LNCAP (cell line): ENCODE measurements around the gene TCL1B.

Experiments used
- TF ChIP-seq, protein P1 (sequence below): fragments of 450-650 bp; IDR thresholded peaks from 2 replicates; pipeline ENCODE4 v1.5.1; 2017; ENCODE audit warnings: mild to moderate bottlenecking

TCL1B gene

DNA sequence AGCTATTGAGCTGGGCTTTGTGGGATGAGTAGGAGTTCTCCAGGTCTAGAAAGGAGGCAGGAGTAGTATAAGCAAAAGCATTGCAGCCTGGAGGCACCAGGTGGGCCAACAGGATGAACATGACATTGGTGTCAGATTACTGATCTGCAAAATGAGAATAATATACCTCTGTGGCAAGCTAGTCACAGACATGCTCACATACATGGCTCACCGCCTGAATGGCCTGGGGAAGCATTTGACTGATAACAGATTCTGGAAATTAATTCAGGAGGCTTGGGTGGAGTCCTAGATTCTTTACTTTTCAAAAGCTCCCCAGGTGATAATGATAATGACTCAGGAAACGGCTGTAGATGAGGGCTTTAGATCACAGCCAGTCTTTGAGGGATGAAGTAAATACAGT is 709 bp downstream of the TCL1B start:
- TF ChIP-seq, protein P1, sequence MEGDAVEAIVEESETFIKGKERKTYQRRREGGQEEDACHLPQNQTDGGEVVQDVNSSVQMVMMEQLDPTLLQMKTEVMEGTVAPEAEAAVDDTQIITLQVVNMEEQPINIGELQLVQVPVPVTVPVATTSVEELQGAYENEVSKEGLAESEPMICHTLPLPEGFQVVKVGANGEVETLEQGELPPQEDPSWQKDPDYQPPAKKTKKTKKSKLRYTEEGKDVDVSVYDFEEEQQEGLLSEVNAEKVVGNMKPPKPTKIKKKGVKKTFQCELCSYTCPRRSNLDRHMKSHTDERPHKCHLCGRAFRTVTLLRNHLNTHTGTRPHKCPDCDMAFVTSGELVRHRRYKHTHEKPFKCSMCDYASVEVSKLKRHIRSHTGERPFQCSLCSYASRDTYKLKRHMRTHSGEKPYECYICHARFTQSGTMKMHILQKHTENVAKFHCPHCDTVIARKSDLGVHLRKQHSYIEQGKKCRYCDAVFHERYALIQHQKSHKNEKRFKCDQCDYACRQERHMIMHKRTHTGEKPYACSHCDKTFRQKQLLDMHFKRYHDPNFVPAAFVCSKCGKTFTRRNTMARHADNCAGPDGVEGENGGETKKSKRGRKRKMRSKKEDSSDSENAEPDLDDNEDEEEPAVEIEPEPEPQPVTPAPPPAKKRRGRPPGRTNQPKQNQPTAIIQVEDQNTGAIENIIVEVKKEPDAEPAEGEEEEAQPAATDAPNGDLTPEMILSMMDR, result no peak

DNA sequence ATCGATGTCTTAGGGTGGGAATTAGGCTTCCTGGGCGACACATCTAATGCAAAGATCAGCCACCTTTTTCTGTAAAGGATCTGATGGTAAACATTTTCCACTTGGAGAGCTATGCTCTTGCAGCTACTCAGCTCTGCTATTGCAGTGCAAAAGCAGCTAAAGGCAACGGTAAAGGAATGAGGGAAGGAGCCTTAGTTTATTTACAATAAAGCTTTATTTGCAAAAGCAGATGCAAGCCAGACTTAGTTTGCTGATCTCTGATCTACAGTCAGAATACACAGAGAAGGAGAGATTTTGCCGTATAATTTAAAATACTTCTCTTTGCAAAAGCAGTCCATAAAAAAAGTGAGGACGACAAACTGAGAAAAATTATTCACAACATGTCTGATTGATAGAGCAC is 3.2 kb downstream of the TCL1B start:
- TF ChIP-seq, protein P1, result no peak

DNA sequence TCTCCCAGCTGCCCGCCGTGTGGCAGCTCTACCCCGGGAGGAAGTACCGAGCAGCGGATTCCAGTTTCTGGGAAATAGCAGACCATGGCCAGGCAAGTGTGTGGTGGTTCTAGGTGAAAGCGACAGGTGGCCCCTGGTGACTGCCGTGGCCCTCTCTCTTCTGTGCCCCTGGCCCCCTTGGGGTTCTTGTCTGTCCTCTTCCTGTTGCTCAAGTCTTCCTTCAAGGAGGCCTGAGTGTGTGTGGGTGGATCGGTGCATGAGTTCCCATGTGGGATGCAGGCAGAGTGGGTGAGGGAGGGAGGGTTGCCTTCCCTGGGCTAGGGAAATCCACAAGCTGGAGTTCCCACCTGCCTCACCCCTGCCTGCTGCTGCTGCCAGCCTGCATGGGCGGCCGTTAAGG is 4.6 kb downstream of the TCL1B start:
- TF ChIP-seq, protein P1, result no peak

DNA sequence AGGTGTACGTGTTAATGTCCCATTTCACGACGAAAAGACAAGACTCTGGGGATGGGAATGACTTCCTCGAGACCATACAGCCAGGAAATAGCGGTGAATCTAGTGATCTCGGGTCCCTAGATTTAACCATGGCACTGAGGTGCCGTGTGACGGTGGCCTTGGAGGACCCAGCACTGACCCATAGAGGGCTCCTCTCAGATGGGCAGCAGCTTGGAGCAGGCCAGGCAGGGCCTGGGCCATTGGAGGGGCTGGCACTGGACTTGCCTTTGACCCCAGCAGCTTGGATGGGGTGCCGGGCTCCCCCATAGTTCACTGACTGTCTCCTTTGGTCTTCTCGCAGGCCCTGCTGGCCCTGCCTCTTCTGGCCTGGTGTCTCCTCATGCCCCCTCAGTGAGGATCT is 5.4 kb downstream of the TCL1B start:
- TF ChIP-seq, protein P1, result no peak

DNA sequence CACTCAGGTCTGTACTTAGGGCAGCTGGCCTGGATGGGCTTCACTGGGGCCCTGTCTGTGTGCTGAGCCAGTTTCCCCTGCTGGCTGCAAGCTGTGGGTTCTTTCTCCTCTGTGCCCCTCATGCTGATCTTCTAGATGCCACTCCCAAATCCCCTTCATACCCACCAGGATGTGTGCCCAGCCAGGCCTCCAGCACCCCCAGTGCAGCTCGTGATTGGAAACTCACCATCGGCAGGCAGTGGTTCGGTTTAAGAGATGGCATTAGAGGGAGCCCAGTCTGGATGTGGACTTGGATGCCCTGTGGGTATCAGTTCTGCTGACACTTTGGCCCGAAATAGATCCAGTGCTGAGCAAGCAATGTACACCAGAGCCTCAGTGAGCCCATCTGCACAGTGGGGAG is 5.9 kb downstream of the TCL1B start:
- TF ChIP-seq, protein P1, result no peak

DNA sequence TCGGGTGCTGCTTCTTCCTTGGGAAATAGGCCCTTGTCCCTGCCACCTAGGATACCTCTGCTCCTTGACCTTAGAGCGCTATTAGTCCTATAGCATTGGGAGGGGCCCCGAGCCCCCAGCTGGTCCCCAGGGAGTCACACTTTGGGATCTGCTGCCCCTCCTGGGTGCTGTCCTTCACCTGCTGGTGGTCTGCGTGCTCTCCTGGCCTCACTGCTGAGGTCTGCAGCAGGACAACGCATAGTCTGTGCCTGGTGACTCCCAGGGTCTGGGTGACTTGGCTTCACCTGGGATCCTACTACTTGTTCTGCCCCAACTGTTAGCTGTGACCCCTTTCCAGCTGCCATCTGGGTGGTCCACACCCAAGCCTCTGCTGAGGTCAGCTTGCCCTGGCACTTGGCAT is 8.8 kb downstream of the TCL1B start:
- TF ChIP-seq, protein P1, result no peak

DNA sequence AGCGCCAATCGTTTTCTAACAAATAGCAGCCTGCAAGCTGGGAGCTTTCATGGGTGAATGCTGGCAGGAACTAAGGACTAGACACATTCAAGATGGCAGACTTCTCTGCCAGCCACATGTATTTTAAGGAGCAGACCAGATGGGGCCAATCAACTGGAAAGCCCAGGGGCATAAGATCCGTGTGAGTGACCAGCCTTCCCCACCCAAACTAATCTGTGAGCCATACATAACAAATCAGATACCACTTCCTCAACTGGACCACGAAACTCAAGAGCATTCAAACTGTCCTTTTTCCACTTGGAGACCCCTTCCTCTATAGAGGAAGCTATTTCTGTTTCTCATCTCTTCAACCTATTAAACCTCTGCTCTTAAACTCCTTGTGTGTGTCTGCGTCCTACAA is 9.7 kb downstream of the TCL1B start:
- TF ChIP-seq, protein P1, result no peak

DNA sequence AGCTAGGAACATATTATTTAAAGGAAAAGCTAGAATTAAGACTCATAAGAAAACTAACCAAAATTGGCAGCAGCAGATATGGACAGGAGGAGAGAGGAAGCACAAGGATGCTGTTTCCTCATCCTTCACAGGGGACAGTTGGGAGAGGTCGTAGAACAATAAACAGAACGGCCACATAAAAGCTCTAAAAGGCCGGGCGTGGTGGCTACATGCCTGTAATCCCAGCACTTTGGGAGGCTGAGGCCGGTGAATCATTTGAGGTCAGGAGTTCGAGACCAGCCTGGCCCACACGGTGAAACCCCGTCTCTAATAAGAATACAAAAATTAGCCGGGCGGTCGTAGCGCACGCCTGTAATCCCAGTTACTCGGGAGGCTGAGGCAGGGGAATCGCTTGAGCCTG is 10.5 kb downstream of the TCL1B start:
- TF ChIP-seq, protein P1, result no peak
